ENCODE results near the gene ADAMTSL5. TPM values are rescaled to one million over a fixed set of nuclear protein-coding genes. Genes with fewer than 3 reads are reported as not detected.

ADAMTSL5 gene
- polyA plus RNA-seq, 3 donors = 0.09 TPM; not detected in 2

DNA sequence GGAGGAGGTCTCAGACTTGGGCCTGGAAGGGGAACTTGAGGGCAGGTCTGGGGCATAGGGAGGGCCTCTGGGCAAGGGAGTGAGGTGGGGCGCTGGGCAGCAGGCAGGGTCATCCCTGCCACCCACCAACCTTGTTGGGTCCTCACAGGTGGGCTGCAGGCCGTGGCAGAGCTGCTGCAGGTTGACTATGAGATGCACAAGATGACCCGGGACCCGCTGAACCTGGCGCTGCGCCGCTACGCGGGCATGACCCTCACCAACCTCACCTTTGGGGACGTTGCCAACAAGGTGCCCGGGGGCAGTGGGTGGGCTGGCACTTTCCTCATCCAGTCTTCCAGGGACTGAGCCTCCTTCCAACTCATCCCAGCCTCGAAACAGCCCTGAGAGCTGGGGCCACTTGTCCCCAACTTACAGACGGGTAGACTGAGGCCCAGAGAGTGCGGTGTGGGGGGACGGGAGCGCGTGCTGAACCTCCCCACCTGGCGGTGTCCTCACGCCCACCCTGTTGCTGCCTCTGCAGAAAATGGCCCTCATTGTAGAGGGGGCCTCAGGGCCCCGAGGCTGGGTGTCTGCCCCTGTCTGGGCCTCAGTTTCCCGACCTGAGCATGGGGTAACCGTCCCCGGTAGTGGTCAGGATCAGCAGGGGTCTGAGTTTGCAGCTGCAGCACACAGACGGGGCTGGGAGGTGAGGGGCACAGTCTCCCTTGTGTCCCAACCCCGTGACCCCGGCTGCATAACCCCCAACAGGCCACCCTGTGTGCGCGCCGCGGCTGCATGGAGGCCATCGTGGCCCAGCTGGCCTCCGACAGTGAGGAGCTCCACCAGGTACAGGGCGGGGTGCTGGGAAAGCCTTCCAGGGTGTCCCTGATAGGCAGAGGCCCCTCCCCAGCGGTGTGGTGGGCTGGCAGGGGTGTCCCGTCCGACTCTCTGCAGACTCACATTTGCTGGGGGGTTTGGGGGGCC is 52.5 kb downstream of the ADAMTSL5 start:
- peaks cover 16% of the 10 kb centered on the region for H3K4me1 Mint-ChIP-seq
- Histone ChIP-seq H3K79me2 (ENCODE audit: insufficient read depth, low read length) (no peaks in the 10 kb centered on the region), H4K20me1 (ENCODE audit: insufficient read depth, low read length) (peaks cover 26% of the 10 kb centered on the region), H3K4me1 (ENCODE audit: control insufficient read depth in 1 of 2, insufficient read depth in 2 of 2, low read length in 2 of 2) (peaks cover 10 to 17% of the 10 kb centered on the region in 2 donors), H3K9me3 (replicated peaks in 1 of 2; ENCODE audit: control insufficient read depth in 1 of 2, insufficient read depth in 1 of 2, low read length in 2 of 2) (peaks cover 6 to 19% of the 10 kb centered on the region in 2 donors), H2AFZ (ENCODE audit: insufficient read depth, low read depth, low read length, poor library complexity, severe bottlenecking) (no peak overlapping the region), H3K4me3 (replicated peaks in 1 of 3; ENCODE audit: low read depth in 2 of 3, low read length in 3 of 3) (no peak overlapping the region), H3K4me2 (replicated peaks; ENCODE audit: extremely low read depth, low read length, poor library complexity, severe bottlenecking) (no peak overlapping the region), H3K9ac (ENCODE audit: insufficient read depth, low read length, poor library complexity, severe bottlenecking) (no peak overlapping the region), H3K27ac (ENCODE audit: low read depth in 1 of 2, low read length in 2 of 2) (no peak overlapping the region), H3K36me3 (replicated peaks in 1 of 2; ENCODE audit: control insufficient read depth in 1 of 2, insufficient read depth in 2 of 2, low read length in 2 of 2) (no peaks in the 10 kb centered on the region), H3K27me3 (ENCODE audit: control insufficient read depth in 2 of 2, insufficient read depth in 2 of 2, low read length in 2 of 2) (peaks cover 22 to 40% of the 10 kb centered on the region in 2 donors)
- no peak for DNase-seq
- peaks cover 42 to 62% (median 57%) of the 10 kb centered on the region in 3 donors for H3K27me3 Mint-ChIP-seq (ENCODE audit: low read depth in 3 of 3)
- no peak overlapping the region for H3K4me3 Mint-ChIP-seq
- WGBS (ENCODE audit: insufficient coverage) = 96% methylated on average over 33 of the region's 36 CpGs
- intact Hi-C loops (cut with micrococcal nuclease) = no loop called here
- peaks cover 10 to 19% of the 10 kb centered on the region in 2 donors for H3K36me3 Mint-ChIP-seq
- H3K9me3 Mint-ChIP-seq = peaks cover 6 to 11% (median 9%) of the 10 kb centered on the region in 7 donors
- TF ChIP-seq, protein P1, sequence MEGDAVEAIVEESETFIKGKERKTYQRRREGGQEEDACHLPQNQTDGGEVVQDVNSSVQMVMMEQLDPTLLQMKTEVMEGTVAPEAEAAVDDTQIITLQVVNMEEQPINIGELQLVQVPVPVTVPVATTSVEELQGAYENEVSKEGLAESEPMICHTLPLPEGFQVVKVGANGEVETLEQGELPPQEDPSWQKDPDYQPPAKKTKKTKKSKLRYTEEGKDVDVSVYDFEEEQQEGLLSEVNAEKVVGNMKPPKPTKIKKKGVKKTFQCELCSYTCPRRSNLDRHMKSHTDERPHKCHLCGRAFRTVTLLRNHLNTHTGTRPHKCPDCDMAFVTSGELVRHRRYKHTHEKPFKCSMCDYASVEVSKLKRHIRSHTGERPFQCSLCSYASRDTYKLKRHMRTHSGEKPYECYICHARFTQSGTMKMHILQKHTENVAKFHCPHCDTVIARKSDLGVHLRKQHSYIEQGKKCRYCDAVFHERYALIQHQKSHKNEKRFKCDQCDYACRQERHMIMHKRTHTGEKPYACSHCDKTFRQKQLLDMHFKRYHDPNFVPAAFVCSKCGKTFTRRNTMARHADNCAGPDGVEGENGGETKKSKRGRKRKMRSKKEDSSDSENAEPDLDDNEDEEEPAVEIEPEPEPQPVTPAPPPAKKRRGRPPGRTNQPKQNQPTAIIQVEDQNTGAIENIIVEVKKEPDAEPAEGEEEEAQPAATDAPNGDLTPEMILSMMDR (IDR thresholded peaks at IDR 0.05) = no peak
- H3K27ac Mint-ChIP-seq = no peak overlapping the region

DNA sequence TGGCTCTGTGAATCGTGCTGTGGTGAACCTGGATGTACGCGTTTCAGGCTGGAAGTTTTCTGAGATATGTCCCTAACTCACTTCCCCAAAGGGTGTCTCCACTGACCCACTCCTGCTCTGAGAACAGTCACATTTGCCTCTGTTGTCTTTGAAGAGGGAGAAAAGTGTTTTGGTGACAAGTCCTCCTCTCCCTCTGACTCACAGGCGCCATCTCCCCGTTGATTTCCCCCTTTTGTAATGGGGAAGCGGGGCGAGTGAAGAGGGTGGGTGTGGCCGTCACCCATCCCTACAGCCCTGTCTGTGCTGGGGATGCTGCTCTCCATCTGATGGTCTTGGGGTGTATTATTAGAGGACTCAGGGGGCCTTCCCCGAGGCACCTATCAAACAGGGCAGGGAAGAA is 53.3 kb downstream of the ADAMTSL5 start:
- H3K4me1 Mint-ChIP-seq = peaks cover 18% of the 10 kb centered on the region
- H3K4me3 Mint-ChIP-seq = peak overlapping the region in 1 of 2 donors; percentile 60
- TF ChIP-seq, protein P1 (IDR thresholded peaks at IDR 0.05) = no peak
- H3K9ac ChIP-seq (ENCODE audit: insufficient read depth, low read length, poor library complexity, severe bottlenecking) = no peak overlapping the region
- no peak overlapping the region for H2AFZ ChIP-seq (ENCODE audit: insufficient read depth, low read depth, low read length, poor library complexity, severe bottlenecking)
- peak; percentile 54 to 82 (median 72) for DNase-seq
- H3K36me3 ChIP-seq (replicated peaks in 1 of 2; ENCODE audit: control insufficient read depth in 1 of 2, insufficient read depth in 2 of 2, low read length in 2 of 2) = no peaks in the 10 kb centered on the region
- peaks cover 6 to 22% of the 10 kb centered on the region in 2 donors for H3K9me3 ChIP-seq (replicated peaks in 1 of 2; ENCODE audit: control insufficient read depth in 1 of 2, insufficient read depth in 1 of 2, low read length in 2 of 2)
- peaks cover 10 to 19% of the 10 kb centered on the region in 2 donors for H3K36me3 Mint-ChIP-seq
- no peak overlapping the region for H3K4me3 ChIP-seq (replicated peaks in 1 of 3; ENCODE audit: low read depth in 2 of 3, low read length in 3 of 3)
- H3K27ac ChIP-seq (ENCODE audit: low read depth in 1 of 2, low read length in 2 of 2) = no peak overlapping the region
- H3K9me3 Mint-ChIP-seq = peaks cover 7 to 12% (median 10%) of the 10 kb centered on the region in 7 donors
- H3K27ac Mint-ChIP-seq = peak overlapping the region in 5 of 7 donors; percentile 15 to 86 (median 46)
- peaks cover 17 to 41% of the 10 kb centered on the region in 2 donors for H3K27me3 ChIP-seq (ENCODE audit: control insufficient read depth in 2 of 2, insufficient read depth in 2 of 2, low read length in 2 of 2)
- peaks cover 19% of the 10 kb centered on the region for H4K20me1 ChIP-seq (ENCODE audit: insufficient read depth, low read length)
- peaks cover 15 to 20% of the 10 kb centered on the region in 2 donors for H3K4me1 ChIP-seq (ENCODE audit: control insufficient read depth in 1 of 2, insufficient read depth in 2 of 2, low read length in 2 of 2)
- no peaks in the 10 kb centered on the region for H3K79me2 ChIP-seq (ENCODE audit: insufficient read depth, low read length)
- peaks cover 40 to 68% (median 59%) of the 10 kb centered on the region in 3 donors for H3K27me3 Mint-ChIP-seq (ENCODE audit: low read depth in 3 of 3)
- no peak overlapping the region for H3K4me2 ChIP-seq (replicated peaks; ENCODE audit: extremely low read depth, low read length, poor library complexity, severe bottlenecking)
- 100% methylated on average over 1 of the region's 9 CpGs for WGBS (ENCODE audit: insufficient coverage)
- intact Hi-C loops (cut with micrococcal nuclease) = no loop called here

Measured in CD14-positive monocyte (primary cell).